ENCODE results near the gene COL20A1.
"Not testable (repeated sequence)": the region's sequence is repeated elsewhere in the genome, so short reads cannot be mapped to it uniquely, and the experiment has no call there.

The COL20A1 gene

DNA sequence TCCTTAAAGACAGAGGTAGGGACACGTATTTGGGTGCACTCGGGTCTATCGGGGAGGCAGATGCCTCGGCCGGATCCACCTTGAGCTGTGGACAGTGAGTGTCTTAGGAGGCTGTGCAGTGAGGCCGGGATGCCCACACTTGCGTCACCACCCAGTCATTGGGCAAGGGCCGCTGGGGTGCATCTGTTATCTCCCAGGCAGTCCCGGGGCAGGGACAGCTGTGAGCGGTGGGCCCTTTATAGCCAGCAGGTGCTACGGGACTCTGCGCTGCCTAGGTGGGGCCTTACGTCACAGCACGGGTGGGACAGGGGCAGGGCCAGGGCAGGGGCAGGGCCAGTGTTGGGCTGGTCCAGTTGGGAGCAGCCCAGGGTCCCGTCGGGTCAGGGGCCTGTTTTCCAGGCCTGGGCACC, 689 bp upstream of the COL20A1 start:
- no peak for DNase-seq

DNA sequence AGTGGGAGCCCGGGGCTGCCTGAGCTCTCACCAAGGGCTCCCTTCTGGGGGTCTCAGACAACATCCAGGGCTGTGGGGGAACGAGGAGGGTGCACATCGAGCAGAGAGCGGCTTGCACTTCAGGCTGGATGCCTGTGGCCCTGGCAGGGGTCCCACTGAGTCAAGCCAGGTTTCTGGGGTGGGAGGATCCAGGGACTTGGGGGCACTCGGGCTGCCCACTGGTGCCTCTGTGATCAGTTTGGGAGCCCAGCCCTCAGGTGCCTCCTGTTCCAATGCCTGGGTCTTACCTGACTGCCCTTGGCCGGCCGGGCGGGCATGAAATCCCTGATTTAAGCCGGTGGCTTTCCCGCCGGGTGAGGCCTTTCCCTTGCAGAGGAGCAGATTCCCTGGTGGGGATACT, 470 bp downstream of the COL20A1 start:
- DNase-seq: no peak

DNA sequence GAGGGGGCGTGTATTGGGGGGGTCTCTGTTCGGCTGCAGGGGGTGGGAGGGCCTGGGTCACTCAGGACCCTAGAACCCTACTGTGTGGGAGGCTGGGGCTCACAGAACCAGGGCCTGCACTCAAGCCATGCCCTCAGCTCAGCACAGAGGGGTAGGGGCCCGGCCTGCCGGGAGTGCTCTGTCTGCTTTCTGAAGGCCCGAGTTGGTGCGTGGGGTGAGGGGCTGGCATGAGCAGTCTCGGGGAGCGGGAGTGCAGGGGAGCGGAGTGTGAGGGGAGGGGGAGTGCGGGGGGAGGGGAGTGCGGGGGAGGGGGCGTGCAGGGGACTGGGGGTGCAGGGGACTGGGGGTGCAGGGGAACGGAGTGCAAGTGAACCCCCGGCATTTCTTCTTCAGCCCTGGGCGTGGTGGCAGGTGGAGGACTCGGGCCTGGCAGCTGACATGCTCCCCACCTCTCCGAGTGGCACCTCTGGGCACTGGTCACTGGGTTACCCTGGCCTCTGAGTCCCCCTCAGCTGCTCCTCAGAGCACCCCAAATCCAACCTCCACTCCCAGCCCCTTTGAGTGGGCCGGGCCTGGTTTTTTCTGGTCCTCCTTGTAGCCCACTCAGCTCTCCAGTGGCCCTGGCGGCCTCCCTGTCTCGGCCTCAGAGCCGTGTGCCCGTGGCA, 1.0 kb downstream of the COL20A1 start:
- no peak for DNase-seq

- no peak for DNase-seq
Observed at GRCh38 chr20:63294536-63294900, 1.5 kb downstream of the COL20A1 start.

- no peak for DNase-seq
Observed at GRCh38 chr20:63295018-63295417, 2.0 kb downstream of the COL20A1 start.

GRCh38 chr20:63295422-63295821, 2.4 kb downstream of the COL20A1 start:
- no peak for DNase-seq

GRCh38 chr20:63295846-63296245, 2.9 kb downstream of the COL20A1 start:
- DNase-seq: no peak

- DNase-seq: no peak
Observed at GRCh38 chr20:63296531-63297299, 3.7 kb downstream of the COL20A1 start.

- no peak for DNase-seq
Observed at GRCh38 chr20:63297371-63297781, 4.4 kb downstream of the COL20A1 start.

GRCh38 chr20:63297796-63298572, 5.0 kb downstream of the COL20A1 start:
- DNase-seq: no peak

DNA sequence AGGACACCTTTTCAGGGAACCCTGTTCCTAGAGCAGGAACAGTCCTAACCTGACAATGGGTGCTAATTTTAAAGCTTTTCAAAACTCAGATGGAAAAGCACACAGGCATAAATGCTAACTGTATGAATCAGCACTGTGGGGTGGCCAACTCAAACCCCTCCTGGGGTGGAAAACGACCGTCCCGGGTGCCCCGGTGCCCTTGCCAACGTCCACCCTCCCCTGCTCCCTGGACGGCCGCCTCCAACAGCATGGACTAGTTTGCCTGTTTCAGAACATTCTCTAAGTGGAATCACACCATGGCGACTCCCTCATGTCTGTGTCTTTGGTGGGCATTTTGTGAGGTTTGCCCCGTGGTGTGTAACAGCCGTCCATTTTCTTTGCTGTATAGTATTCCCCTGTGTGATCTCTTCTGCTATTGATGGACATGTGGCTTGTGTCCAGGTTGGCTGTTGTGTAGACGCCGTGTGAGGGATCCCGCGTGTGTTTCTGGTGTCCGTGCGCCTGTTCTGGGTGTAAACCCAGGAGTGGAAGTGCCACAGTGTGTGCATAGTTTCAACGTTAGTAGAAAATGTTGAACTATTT, 5.8 kb downstream of the COL20A1 start:
- DNase-seq: no peak

- no peak for DNase-seq
Observed at GRCh38 chr20:63301671-63302070, 8.7 kb downstream of the COL20A1 start.

DNA sequence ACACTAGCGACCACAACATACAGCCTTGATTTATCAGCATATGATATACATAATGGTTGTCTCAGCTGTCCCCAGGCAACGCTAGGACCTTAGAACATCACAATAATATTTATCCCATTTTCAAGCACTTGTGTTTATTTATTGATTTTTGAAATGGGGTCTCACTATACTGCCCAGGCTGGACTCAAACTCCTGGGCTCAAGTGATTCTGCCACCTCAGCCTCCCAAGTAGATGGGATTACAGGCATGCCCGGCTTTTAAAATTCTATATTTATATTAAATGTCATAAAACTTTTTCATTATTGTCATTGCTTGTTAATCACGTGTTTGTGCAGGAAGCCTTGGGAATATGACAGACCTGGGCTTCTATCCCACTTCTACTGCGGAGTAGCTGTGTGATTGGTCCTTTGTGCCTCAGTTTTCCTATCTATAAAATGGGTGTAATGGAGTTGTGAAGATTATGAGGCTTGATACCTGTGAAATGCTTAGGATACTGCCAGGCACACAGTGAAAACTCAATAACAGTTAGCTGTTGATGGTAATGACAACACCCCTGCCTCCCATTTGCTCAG, 10.2 kb downstream of the COL20A1 start:
- DNase-seq: no peak

DNA sequence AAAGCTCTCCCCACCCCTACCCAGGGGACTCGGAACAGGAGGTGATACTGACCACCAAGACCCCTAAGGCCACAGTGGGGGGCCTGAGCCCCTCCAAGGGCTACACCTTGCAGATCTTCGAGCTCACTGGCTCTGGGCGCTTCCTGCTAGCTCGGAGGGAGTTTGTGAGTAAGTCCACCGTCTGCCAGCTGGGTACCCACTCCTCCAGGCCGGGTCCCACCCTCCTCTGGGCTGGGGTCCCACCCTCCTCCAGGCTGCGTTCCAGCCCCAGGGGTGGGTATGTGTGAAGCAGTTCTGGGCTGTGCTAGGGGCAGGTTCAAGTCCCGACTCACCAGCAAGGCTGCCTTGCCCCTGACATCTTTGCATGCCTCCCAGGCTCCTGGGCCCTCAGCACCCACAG, 12.4 kb downstream of the COL20A1 start:
- no peak for DNase-seq

- not testable (repeated sequence) for DNase-seq
Observed at GRCh38 chr20:63305933-63306672, 13.1 kb downstream of the COL20A1 start.

GRCh38 chr20:63306673-63307537, 13.9 kb downstream of the COL20A1 start:
- DNase-seq: no peak

DNA sequence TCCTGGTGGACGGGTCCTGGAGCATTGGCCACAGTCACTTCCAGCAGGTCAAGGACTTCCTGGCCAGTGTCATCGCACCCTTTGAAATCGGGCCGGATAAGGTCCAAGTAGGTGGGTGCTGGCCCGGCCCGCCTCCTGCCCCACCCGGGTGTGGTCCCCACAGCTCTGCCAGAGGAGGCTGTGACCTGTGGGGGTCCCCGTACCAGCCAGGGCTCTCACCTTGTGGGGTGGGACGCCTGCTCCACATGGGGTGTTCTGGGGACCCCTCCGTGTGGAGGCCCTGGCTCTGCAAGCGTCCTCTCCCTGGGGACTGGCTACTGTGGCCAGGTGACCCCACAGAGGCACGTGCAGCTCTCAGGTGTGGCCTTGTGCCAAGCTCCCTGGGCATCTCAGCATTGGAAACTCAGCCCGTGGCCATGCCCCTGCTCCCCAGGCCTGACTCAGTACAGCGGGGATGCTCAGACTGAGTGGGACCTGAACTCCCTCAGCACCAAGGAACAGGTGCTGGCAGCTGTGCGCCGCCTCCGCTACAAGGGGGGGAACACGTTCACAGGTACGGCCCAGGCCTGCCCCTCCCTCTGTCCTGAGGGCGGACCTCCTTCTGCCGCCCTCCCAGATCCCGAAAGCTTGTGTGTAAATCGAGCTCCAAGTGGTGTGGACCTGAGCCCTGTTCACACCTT, 14.7 kb downstream of the COL20A1 start:
- DNase-seq: no peak

DNA sequence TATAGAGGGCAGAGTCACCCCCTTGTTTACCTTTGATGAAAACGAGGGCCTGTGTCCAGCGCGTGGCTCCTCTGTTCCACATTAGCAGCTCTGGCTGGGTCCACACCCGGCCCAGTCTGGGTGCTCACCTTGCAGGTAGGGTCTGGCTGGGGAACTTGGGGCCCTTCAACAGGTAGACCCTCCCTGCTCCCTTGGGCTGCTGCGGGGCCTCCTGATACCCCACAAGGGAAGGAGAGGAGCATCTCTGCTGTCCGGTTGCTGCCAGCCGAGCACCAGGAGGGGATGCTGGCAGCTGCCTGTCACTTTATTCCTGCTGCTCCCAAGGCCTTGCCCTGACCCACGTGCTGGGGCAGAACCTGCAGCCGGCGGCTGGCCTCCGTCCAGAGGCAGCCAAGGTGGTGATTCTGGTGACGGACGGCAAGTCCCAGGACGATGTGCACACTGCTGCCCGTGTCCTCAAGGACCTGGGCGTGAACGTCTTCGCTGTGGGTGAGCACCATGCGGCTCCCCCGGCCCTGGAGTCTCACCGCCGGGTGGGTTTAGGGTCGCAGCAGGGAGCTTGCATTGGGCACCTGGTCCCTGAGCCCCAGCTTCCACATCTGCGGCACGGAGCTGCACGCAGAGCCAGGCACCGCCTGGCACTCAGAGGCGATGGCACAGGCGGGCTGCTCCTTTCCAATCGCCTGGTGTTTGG, 15.4 kb downstream of the COL20A1 start:
- no peak for DNase-seq

DNA sequence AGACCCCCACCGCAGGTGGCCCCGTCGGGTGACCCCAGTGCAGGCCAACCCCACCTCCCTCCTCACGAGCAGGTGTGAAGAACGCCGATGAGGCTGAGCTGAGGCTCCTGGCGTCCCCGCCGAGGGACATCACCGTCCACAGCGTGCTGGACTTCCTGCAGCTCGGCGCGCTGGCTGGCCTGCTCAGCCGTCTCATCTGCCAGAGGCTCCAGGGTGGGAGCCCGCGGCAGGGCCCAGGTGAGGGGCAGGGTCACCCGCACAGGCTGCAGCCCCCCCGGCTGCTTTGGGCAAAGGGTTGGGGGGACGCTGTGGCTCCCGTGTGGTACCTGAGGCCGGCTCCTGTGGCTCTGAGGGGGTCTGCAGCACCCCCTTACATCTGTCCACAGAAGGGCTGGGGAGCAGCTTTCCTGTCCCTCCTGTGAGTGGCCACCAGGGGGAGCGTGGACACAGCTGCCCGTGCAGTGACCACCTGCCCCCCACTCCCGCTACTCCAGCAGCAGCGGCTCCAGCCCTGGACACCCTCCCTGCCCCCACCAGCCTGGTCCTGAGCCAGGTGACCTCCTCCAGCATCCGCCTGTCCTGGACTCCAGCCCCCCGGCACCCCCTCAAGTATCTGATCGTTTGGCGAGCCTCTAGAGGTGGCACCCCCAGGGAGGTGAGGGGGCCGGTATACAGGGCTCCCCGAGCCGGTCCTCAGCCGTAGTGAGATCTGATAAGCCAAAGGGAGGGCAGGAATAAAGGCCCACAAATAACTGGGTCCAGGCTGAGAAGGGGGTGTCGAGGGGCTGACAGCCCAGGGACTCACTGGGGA, 16.5 kb downstream of the COL20A1 start:
- DNase-seq: no peak

Data from GOT3 (cell line).